ENCODE measurements around the gene RAMAC. TPM values are rescaled to one million over a fixed set of nuclear protein-coding genes. Genes with fewer than 3 reads are reported as not detected.
"Not testable (repeated sequence)": the region's sequence is repeated elsewhere in the genome, so short reads cannot be mapped to it uniquely, and the experiment has no call there.

RAMAC gene
- total and polyA plus RNA-seq, 9 donors = 17.2 to 25.1 (median 21.2) TPM

GRCh38 chr15:82995076-82995475 lies 9.1 kb downstream of the RAMAC start:
- Histone ChIP-seq H3K9me3 (no peaks in the 10 kb centered on the region), H3K36me3 (no peaks in the 10 kb centered on the region), H3K27me3 (no peaks in the 10 kb centered on the region), H3K4me3 (no peak overlapping the region), H3K27ac (no peak overlapping the region), H3K4me1 (ENCODE audit: insufficient read depth) (no peaks in the 10 kb centered on the region)
- 86 to 94% (median 87%) methylated on average over 2 of the region's 2 CpGs for WGBS, 3 donors
- intact Hi-C loops (cut with DNase I) = loop anchor here in 1 of 4 donors (10.0 kb wide), 1 partner anchor 140 kb away; no protein-coding TSS in a partner anchor
- TF ChIP-seq EP300 (IDR thresholded peaks at IDR 0.05) (no peak), CTCF (IDR thresholded peaks at IDR 0.05) (no peak), POLR2A (IDR thresholded peaks at IDR 0.05) (no peak)
- no peak for DNase-seq

GRCh38 chr15:82995938-82996337 lies 9.9 kb downstream of the RAMAC start:
- TF ChIP-seq EP300 (IDR thresholded peaks at IDR 0.05) (no peak), CTCF (IDR thresholded peaks at IDR 0.05) (no peak), POLR2A (IDR thresholded peaks at IDR 0.05) (no peak)
- intact Hi-C loops (cut with DNase I) = loop anchor here in 1 of 4 donors (10.0 kb wide), 1 partner anchor 141 kb away; no protein-coding TSS in a partner anchor
- H3K4me3 ChIP-seq = no peak overlapping the region
- no peaks in the 10 kb centered on the region for H3K36me3 ChIP-seq
- H3K4me1 ChIP-seq (ENCODE audit: insufficient read depth) = no peaks in the 10 kb centered on the region
- no peaks in the 10 kb centered on the region for H3K9me3 ChIP-seq
- no peaks in the 10 kb centered on the region for H3K27me3 ChIP-seq
- 57 to 64% (median 59%) methylated on average over 3 of the region's 3 CpGs for WGBS, 3 donors
- no peak overlapping the region for H3K27ac ChIP-seq
- DNase-seq = no peak

- 76 to 79% (median 79%) methylated on average over 6 of the region's 6 CpGs for WGBS, 3 donors
- Histone ChIP-seq H3K4me1 (ENCODE audit: insufficient read depth) (no peaks in the 10 kb centered on the region), H3K9me3 (no peaks in the 10 kb centered on the region), H3K4me3 (no peak overlapping the region), H3K36me3 (no peaks in the 10 kb centered on the region), H3K27ac (no peak overlapping the region), H3K27me3 (no peaks in the 10 kb centered on the region)
- TF ChIP-seq CTCF (IDR thresholded peaks at IDR 0.05) (no peak), POLR2A (IDR thresholded peaks at IDR 0.05) (no peak), EP300 (IDR thresholded peaks at IDR 0.05) (no peak)
- no peak for DNase-seq
- intact Hi-C loops (cut with DNase I) = loop anchor here in 1 of 4 donors (10.0 kb wide), 1 partner anchor 145 kb away; no protein-coding TSS in a partner anchor
These were observed 13.4 kb downstream of the RAMAC start for GRCh38 chr15:82999426-82999825.

GRCh38 chr15:82999905-83000671 lies 14.1 kb downstream of the RAMAC start:
- Histone ChIP-seq H3K27me3 (no peaks in the 10 kb centered on the region), H3K9me3 (no peaks in the 10 kb centered on the region), H3K36me3 (no peaks in the 10 kb centered on the region), H3K4me1 (ENCODE audit: insufficient read depth) (no peaks in the 10 kb centered on the region), H3K27ac (no peak overlapping the region), H3K4me3 (no peak overlapping the region)
- TF ChIP-seq CTCF (IDR thresholded peaks at IDR 0.05) (peak in 1 of 3 donors; percentile 38), EP300 (IDR thresholded peaks at IDR 0.05) (no peak)
- intact Hi-C loops (cut with DNase I) = loop anchor here in 1 of 4 donors (10.0 kb wide), 1 partner anchor 145 kb away; no protein-coding TSS in a partner anchor
- no peak for DNase-seq
- WGBS, 3 donors = 1 to 5% (median 1%) methylated on average over 6 of the region's 6 CpGs

GRCh38 chr15:83000672-83001031 lies 14.6 kb downstream of the RAMAC start:
- H3K4me3 ChIP-seq; H3K9me3 ChIP-seq; H3K4me1 ChIP-seq (ENCODE audit: insufficient read depth); intact Hi-C loops (cut with DNase I); H3K27me3 ChIP-seq; DNase-seq; H3K27ac ChIP-seq; H3K36me3 ChIP-seq: not testable (repeated sequence)
- WGBS, 3 donors = 86 to 90% (median 87%) methylated on average over 3 of the region's 3 CpGs
